ENCODE data around the gene OSBPL5.

Gene OSBPL5

GRCh38 chr11:3091846-3092602 is 73.1 kb downstream of the OSBPL5 start:
- no peak for FAIRE-seq
- TF ChIP-seq, protein P1, sequence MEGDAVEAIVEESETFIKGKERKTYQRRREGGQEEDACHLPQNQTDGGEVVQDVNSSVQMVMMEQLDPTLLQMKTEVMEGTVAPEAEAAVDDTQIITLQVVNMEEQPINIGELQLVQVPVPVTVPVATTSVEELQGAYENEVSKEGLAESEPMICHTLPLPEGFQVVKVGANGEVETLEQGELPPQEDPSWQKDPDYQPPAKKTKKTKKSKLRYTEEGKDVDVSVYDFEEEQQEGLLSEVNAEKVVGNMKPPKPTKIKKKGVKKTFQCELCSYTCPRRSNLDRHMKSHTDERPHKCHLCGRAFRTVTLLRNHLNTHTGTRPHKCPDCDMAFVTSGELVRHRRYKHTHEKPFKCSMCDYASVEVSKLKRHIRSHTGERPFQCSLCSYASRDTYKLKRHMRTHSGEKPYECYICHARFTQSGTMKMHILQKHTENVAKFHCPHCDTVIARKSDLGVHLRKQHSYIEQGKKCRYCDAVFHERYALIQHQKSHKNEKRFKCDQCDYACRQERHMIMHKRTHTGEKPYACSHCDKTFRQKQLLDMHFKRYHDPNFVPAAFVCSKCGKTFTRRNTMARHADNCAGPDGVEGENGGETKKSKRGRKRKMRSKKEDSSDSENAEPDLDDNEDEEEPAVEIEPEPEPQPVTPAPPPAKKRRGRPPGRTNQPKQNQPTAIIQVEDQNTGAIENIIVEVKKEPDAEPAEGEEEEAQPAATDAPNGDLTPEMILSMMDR (IDR thresholded peaks at IDR 0.05; ENCODE audit: insufficient read depth, missing control alignments) = peak; percentile 82

DNA sequence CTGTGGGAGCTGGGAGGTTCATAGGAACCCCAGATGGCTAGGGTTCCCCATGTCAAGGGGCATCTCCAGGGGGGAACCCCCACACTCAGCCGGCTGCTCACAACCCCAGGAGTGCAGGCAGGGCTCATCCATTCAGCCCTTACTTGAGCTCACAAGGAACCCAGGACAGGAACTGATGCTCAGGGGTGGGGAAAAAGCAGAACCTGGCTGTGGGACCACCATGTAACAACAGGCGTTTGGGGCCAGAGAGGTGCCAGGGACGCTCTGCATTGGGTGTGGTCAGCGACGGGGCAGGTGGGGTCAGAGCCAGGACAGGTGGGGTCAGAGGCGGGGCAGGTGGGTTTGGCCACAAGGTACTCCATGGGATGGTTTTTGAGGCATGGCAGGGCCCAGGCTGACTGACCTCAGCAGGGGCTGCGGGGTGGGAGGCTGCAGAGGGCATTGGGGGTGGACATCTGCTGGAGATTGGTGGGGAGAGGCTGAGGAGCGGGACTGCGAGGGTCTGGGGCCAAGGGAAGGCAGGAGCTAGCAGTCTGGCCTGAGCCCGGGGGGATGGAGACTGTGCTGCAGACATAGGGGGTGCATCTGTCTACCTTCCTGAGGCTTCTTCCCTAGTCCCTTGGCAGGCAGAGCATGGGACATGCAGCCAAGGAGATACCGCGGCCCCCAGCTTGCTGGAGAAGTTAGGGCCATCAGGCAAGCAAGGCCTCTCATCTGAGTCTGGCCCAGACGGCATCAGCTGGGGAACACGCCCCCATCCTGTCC is 73.8 kb downstream of the OSBPL5 start:
- FAIRE-seq (no peak), DNase-seq (ENCODE audit: insufficient read length, low spot score) (no peak)
- TF ChIP-seq, protein P1 (IDR thresholded peaks at IDR 0.05; ENCODE audit: insufficient read depth, missing control alignments) = no peak

More at GRCh38 chr11:3091846-3092602, 73.1 kb downstream of the OSBPL5 start:
- DNase-seq (ENCODE audit: insufficient read length, low spot score) = peak; percentile 46

- DNase-seq (ENCODE audit: insufficient read length, low spot score) (no peak), FAIRE-seq (no peak)
- TF ChIP-seq, protein P1 (IDR thresholded peaks at IDR 0.05; ENCODE audit: insufficient read depth, missing control alignments) = no peak
Measured at GRCh38 chr11:3090096-3090901, 74.8 kb downstream of the OSBPL5 start.

- no peak for FAIRE-seq
- TF ChIP-seq, protein P1 (IDR thresholded peaks at IDR 0.05; ENCODE audit: insufficient read depth, missing control alignments) = no peak
- no peak for DNase-seq (ENCODE audit: insufficient read length, low spot score)
Measured at GRCh38 chr11:3089236-3090061, 75.7 kb downstream of the OSBPL5 start.

GRCh38 chr11:3088806-3089205 is 76.3 kb downstream of the OSBPL5 start:
- DNase-seq (ENCODE audit: insufficient read length, low spot score) = no peak
- no peak for FAIRE-seq
- TF ChIP-seq, protein P1 (IDR thresholded peaks at IDR 0.05; ENCODE audit: insufficient read depth, missing control alignments) = no peak

Data from D721Med (cell line).